K562 (cell line): ENCODE data around the gene LIPT1. TPM values are rescaled to one million over a fixed set of nuclear protein-coding genes. Genes with fewer than 3 reads are reported as not detected.

Source experiments
- ATF6 ChIP-seq: sonication (generic); formaldehyde crosslinking; IDR thresholded peaks from 2 replicates; pipeline ENCODE4 v1.4.0; 2020; ENCODE audit warnings: mild to moderate bottlenecking, missing genetic modification reagents
- CEBPB ChIP-seq: fragments of 450-650 bp; IDR thresholded peaks from 2 replicates; pipeline ENCODE4 v1.6.1; 2016; ENCODE audit warnings: missing genetic modification characterization, missing compliant biosample characterization
- DDX20 ChIP-seq: fragments of 450-650 bp; IDR thresholded peaks from 2 replicates; pipeline ENCODE4 v1.6.1; 2016; ENCODE audit warnings: missing genetic modification characterization, low read depth, mild to moderate bottlenecking, missing compliant biosample characterization, moderate library complexity
- EP300 ChIP-seq: IDR thresholded peaks from 2 replicates; pipeline ENCODE4 v1.6.1; 2012; ENCODE audit warnings: low read length, improper control_type of control experiment
- HDAC2 ChIP-seq: fragments of 450-650 bp; IDR thresholded peaks from 2 replicates; pipeline ENCODE4 v1.6.1; 2016; ENCODE audit warnings: mild to moderate bottlenecking
- HDAC3 ChIP-seq: fragments of 450-650 bp; IDR thresholded peaks from 2 replicates; pipeline ENCODE4 v1.6.1; 2018; ENCODE audit warnings: borderline replicate concordance, mild to moderate bottlenecking, moderate library complexity; ENCODE audit not compliant: partially characterized antibody
- KHSRP ChIP-seq: fragments of 450-650 bp; IDR thresholded peaks from 2 replicates; pipeline ENCODE4 v1.6.1; 2017
- MLLT1 ChIP-seq, 2 experiments: fragments of 450-650 bp; IDR thresholded peaks; 2 replicates each; pipeline ENCODE4 v1.6.1; 2016
- MTA3 ChIP-seq: fragments of 450-650 bp; formaldehyde crosslinking; IDR thresholded peaks from 2 replicates; pipeline ENCODE4 v1.6.1; 2017; ENCODE audit warnings: mild to moderate bottlenecking, borderline replicate concordance
- NCOR1 ChIP-seq: fragments of 450-650 bp; IDR thresholded peaks from 2 replicates; pipeline ENCODE4 v1.6.1; 2016; ENCODE audit warnings: mild to moderate bottlenecking, moderate library complexity
- PHB2 ChIP-seq: fragments of 450-650 bp; IDR thresholded peaks from 2 replicates; pipeline ENCODE4 v1.6.1; 2017; ENCODE audit warnings: low read depth
- PTBP1 ChIP-seq: fragments of 200-400 bp; formaldehyde crosslinking; IDR thresholded peaks from 2 replicates; pipeline ENCODE4 v1.6.1; 2017; ENCODE audit warnings: low read depth, low read length
- RBBP5 ChIP-seq: fragments of 200-600 bp; sonication (generic); IDR thresholded peaks from 2 replicates; pipeline ENCODE4 v1.6.1; 2012; ENCODE audit warnings: borderline replicate concordance, mild to moderate bottlenecking, low read length, control low read depth, inconsistent platforms; ENCODE audit not compliant: insufficient read depth, poor library complexity, severe bottlenecking
- TAL1 ChIP-seq: fragments of 450-650 bp; IDR thresholded peaks from 2 replicates; pipeline ENCODE4 v1.6.1; 2016; ENCODE audit warnings: mild to moderate bottlenecking
- TEAD4 ChIP-seq, 2 experiments: sonication (generic) in 1 of 2; formaldehyde crosslinking in 1 of 2; IDR thresholded peaks; 2 replicates each; pipeline versions ENCODE4 v1.6.1 to v1.8.0; 2012 to 2022; ENCODE audit warnings: borderline replicate concordance in 1 of 2, inconsistent platforms in 1 of 2, low read length in 1 of 2, mild to moderate bottlenecking in 1 of 2, missing genetic modification reagents in 1 of 2
- YY1 ChIP-seq, 3 experiments: IDR thresholded peaks; 2 replicates each; pipeline ENCODE4 v1.6.1; 2011; ENCODE audit warnings: low read length in 2 of 3, mild to moderate bottlenecking in 2 of 3, moderate library complexity in 2 of 3, borderline replicate concordance in 1 of 3, control low read depth in 1 of 3, low read depth in 1 of 3; ENCODE audit not compliant: insufficient read depth in 3 of 3, insufficient replicate concordance in 2 of 3, control insufficient read depth in 1 of 3, insufficient read length in 1 of 3; ENCODE audit errors: extremely low read depth in 1 of 3
- ZFX ChIP-seq: sonication (generic); formaldehyde crosslinking; IDR thresholded peaks from 2 replicates; pipeline ENCODE4 v1.8.0; 2022; ENCODE audit warnings: mild to moderate bottlenecking, missing genetic modification reagents, moderate library complexity
- ZKSCAN3 ChIP-seq: fragments of 250-450 bp; sonication (Bioruptor Pico); IDR thresholded peaks from 2 replicates; pipeline ENCODE4 v1.4.0; 2020
- ZNF436 ChIP-seq: fragments of 250-450, 450-650 bp; sonication (Bioruptor Pico); formaldehyde crosslinking; IDR thresholded peaks from 2 replicates; pipeline ENCODE4 v1.7.0; 2020; ENCODE audit warnings: mild to moderate bottlenecking
- ZNF511 ChIP-seq: sonication (generic); formaldehyde crosslinking; IDR thresholded peaks from 2 replicates; pipeline ENCODE4 v1.8.0; 2022; ENCODE audit warnings: mild to moderate bottlenecking, missing genetic modification reagents
- ZNF639 ChIP-seq, 2 experiments: fragments of 200-800 bp in 1 of 2; sonication (Bioruptor generic) in 1 of 2; sonication (generic) in 1 of 2; formaldehyde crosslinking in 1 of 2; IDR thresholded peaks in 1 of 2; conservative IDR thresholded peaks in 1 of 2; 2 replicates each; pipeline versions ENCODE4 v1.5.0 to v1.6.1; 2016 to 2020; ENCODE audit warnings: missing compliant biosample characterization in 1 of 2, missing genetic modification characterization in 1 of 2, missing genetic modification reagents in 1 of 2
- polyA plus RNA-seq, 8 experiments: library from polyadenylated mRNA; depleted of rRNA in 4 of 8; stranded (reverse) in 5 of 8; unstranded in 3 of 8; fragments of >200 nt; fragmentation: Nextera tagmentation in 2 of 8; fragmentation: Illumina TruSeq in 1 of 8; extraction: Ambion mirVana in 2 of 8; extraction: Trizol in 1 of 8; gene quantifications; 2 replicates each; pipeline versions ENCODE4 v1.2.1 to v1.2.3, GENCODE V29; 2011 to 2014; ENCODE audit warnings: inconsistent platforms in 1 of 8, missing spikeins in 1 of 8
- total RNA-seq, 7 experiments: library from RNA; depleted of rRNA in 6 of 7; stranded (reverse); fragments of >200 nt in 6 of 7; fragmentation: Illumina TruSeq in 2 of 7; extraction: Trizol in 2 of 7; gene quantifications; 2 replicates each; pipeline versions ENCODE4 v1.2.1 to v1.2.3, GENCODE V29; 2011 to 2021; ENCODE audit warnings: low replicate concordance in 1 of 7

Gene LIPT1
- total and polyA plus RNA-seq, 9 of the 15 experiments (the other 6 are each of a cell fraction or from before 2014, with no cell fraction given), result 6.4 to 18.3 (median 11.6) TPM

GRCh38 chr2:99180755-99181623 is 26.2 kb downstream of the LIPT1 start, which contains the start of the genes MITD1 and MRPL30 (continued):
- TF ChIP-seq TAL1 (peak; percentile 10; the same call in 1 of the 2 replicates), RBBP5 (peak; percentile 94), EP300 (peak; percentile 50; the same call in 1 of the 2 replicates), DDX20 (no peak), NCOR1 (no peak; the same call in 1 of the 2 replicates), ZNF436 (CRISPR knock-in tag) (no peak), TEAD4 (IDR thresholded peaks at IDR 0.05; ENCODE audit: low read length) (peak; percentile 66), TEAD4 (CRISPR knock-in tag; IDR thresholded peaks at IDR 0.05; ENCODE audit: borderline replicate concordance) (no peak), ZFX (CRISPR knock-in tag) (peak; percentile 71), ZKSCAN3 (CRISPR knock-in tag) (no peak), CEBPB (tag) (0 out of 2 replicates have a peak, but pooled peaks have one; percentile 33), MTA3 (peak; percentile 92; the same call in 1 of the 2 replicates), KHSRP (no peak), ZNF639 (CRISPR knock-in tag; conservative IDR thresholded peaks at IDR 0.05 in 1 of 2, IDR thresholded peaks at IDR 0.05 in 1 of 2) (no peak; a peak in 1 of 4 replicates), HDAC3 (peak; percentile 35), ZNF511 (CRISPR knock-in tag) (peak; percentile 22; the same call in 1 of the 2 replicates), PTBP1 (no peak), YY1 (IDR thresholded peaks at IDR 0.05; ENCODE audit: borderline replicate concordance in 1 of 3, control insufficient read depth in 1 of 3, extremely low read depth in 1 of 3, insufficient read depth in 3 of 3, insufficient read length in 1 of 3, insufficient replicate concordance in 2 of 3, low read depth in 1 of 3, low read length in 2 of 3) (peak in 2 of 3 experiments; percentile 44 to 74), PHB2 (no peak), MLLT1 (IDR thresholded peaks at IDR 0.05) (no peak), HDAC2 (peak; percentile 91), ATF6 (no peak)
